Endothelial cell (in vitro differentiated cells): Measurements from ENCODE around the gene SUN5. TPM values are rescaled to one million over a fixed set of nuclear protein-coding genes. Genes with fewer than 3 reads are reported as not detected.

Experiments
- DNase-seq: peaks from one replicate; pipeline ENCODE4 v3.0.0; 2021; ENCODE audit warnings: low spot score
- H3K27ac Mint-ChIP-seq: one replicate; pipeline ENCODE4 v1.8.0; 2021; ENCODE audit warnings: mixed read lengths, inconsistent platforms; ENCODE audit not compliant: unreplicated experiment
- H3K27me3 Mint-ChIP-seq: one replicate; pipeline ENCODE4 v1.8.0; 2021; ENCODE audit warnings: mild to moderate bottlenecking, moderate library complexity, mixed read lengths, inconsistent platforms; ENCODE audit not compliant: unreplicated experiment
- H3K36me3 Mint-ChIP-seq: one replicate; pipeline ENCODE4 v1.8.0; 2021; ENCODE audit warnings: mild to moderate bottlenecking, low read depth, mixed read lengths, inconsistent platforms; ENCODE audit not compliant: unreplicated experiment
- H3K4me1 Mint-ChIP-seq: one replicate; pipeline ENCODE4 v1.8.0; 2021; ENCODE audit warnings: mild to moderate bottlenecking, mixed read lengths, inconsistent platforms; ENCODE audit not compliant: unreplicated experiment
- H3K4me3 Mint-ChIP-seq: one replicate; pipeline ENCODE4 v1.8.0; 2021; ENCODE audit warnings: mild to moderate bottlenecking, mixed read lengths, inconsistent platforms; ENCODE audit not compliant: unreplicated experiment
- H3K9me3 Mint-ChIP-seq: one replicate; pipeline ENCODE4 v1.8.0; 2021; ENCODE audit warnings: mixed read lengths, inconsistent platforms; ENCODE audit not compliant: unreplicated experiment
- CTCF ChIP-seq: fragments of 200-600 bp; sonication (generic); IDR thresholded peaks from one replicate; pipeline ENCODE4 v1.5.0; 2021; ENCODE audit warnings: antibody characterized with exemption; ENCODE audit not compliant: unreplicated experiment
- total RNA-seq: library from RNA; stranded (reverse); fragmentation: NEBNext Ultra II Directional; extraction: Animal tissue kit (Norgen Biotek cat#: 25700); gene quantifications from one replicate; pipeline ENCODE4 v1.2.1, GENCODE V29; 2021; ENCODE audit not compliant: unreplicated experiment

The SUN5 gene
- total RNA-seq, 1 donor from 2014 or later = not detected

- no peak for TF ChIP-seq CTCF
- no peak for DNase-seq
- Mint-ChIP-seq H3K4me3 (no peak overlapping the region), H3K27me3 (peaks cover 3% of the 10 kb centered on the region), H3K36me3 (peaks cover 9% of the 10 kb centered on the region), H3K9me3 (no peaks in the 10 kb centered on the region), H3K27ac (no peak overlapping the region), H3K4me1 (peaks cover 5% of the 10 kb centered on the region)
Observed at GRCh38 chr20:32962053-32962452, 42.2 kb downstream of the SUN5 start.

GRCh38 chr20:32960849-32961731 lies 43.1 kb downstream of the SUN5 start:
- H3K4me1 Mint-ChIP-seq = peaks cover 4% of the 10 kb centered on the region
- H3K27ac Mint-ChIP-seq = no peak overlapping the region
- H3K9me3 Mint-ChIP-seq = no peaks in the 10 kb centered on the region
- peaks cover 3% of the 10 kb centered on the region for H3K27me3 Mint-ChIP-seq
- H3K36me3 Mint-ChIP-seq = peaks cover 9% of the 10 kb centered on the region
- DNase-seq = no peak
- H3K4me3 Mint-ChIP-seq = no peak overlapping the region
- no peak for TF ChIP-seq CTCF

- peaks cover 9% of the 10 kb centered on the region for H3K36me3 Mint-ChIP-seq
- peaks cover 5% of the 10 kb centered on the region for H3K27me3 Mint-ChIP-seq
- H3K27ac Mint-ChIP-seq = no peak overlapping the region
- no peaks in the 10 kb centered on the region for H3K9me3 Mint-ChIP-seq
- TF ChIP-seq CTCF = no peak
- H3K4me3 Mint-ChIP-seq = no peak overlapping the region
- no peak for DNase-seq
- H3K4me1 Mint-ChIP-seq = peaks cover 4% of the 10 kb centered on the region
Observed at GRCh38 chr20:32960222-32960518, 44.1 kb downstream of the SUN5 start.

DNA sequence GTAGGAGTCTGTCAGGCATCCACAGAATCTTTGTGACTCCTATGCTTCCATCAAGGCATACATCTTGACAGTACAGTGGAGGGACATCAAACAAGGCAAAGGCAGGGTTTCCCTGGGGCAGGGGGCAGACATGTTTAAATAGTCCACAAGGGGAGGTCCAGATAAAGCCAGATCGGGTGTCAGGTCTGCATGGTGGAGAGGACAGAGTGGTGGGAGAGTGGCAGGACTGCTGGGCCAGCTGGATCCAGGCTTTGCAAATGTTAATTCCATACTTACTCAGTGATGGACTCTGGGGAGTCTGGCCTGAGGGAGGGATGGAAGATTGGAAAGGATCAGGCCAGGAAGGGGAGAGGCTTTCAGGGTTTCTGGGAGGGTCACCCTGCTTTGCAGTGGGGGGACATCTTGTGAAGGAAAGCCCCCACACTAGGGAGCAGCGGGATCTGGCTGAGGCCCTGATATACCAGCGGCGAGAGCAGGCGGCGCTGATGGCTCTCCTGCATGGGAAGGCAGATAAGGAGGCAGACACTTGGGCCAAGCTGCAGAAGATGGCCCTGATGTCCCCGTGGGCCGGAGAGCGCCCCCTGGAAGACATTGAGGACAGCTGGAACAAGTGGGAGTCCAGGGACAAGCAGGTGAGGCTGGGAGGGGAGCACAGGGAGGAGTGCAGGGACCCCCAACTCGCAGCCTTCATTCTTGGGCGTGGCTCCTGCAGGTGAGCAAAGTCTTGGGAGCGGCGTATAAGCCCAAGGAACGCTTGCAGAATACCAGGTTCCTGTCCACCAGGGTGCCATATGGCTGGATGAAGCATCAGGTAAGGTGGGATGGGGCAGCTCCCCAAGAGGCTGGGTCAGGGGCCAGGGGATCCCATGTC lies 44.6 kb downstream of the SUN5 start:
- no peaks in the 10 kb centered on the region for H3K9me3 Mint-ChIP-seq
- peaks cover 4% of the 10 kb centered on the region for H3K4me1 Mint-ChIP-seq
- H3K27me3 Mint-ChIP-seq = peaks cover 5% of the 10 kb centered on the region
- H3K36me3 Mint-ChIP-seq = peaks cover 9% of the 10 kb centered on the region
- H3K27ac Mint-ChIP-seq = no peak overlapping the region
- no peak for TF ChIP-seq CTCF
- peak overlapping the region; percentile 21 for H3K4me3 Mint-ChIP-seq
- DNase-seq = no peak

- Mint-ChIP-seq H3K27ac (no peak overlapping the region), H3K4me1 (peaks cover 4% of the 10 kb centered on the region), H3K4me3 (no peak overlapping the region), H3K36me3 (peaks cover 9% of the 10 kb centered on the region), H3K9me3 (no peaks in the 10 kb centered on the region), H3K27me3 (peaks cover 5% of the 10 kb centered on the region)
- DNase-seq = no peak
- TF ChIP-seq CTCF = no peak
Observed at GRCh38 chr20:32958574-32958973, 45.7 kb downstream of the SUN5 start.
